ENCODE data around the gene EYA2.

The EYA2 gene

DNA sequence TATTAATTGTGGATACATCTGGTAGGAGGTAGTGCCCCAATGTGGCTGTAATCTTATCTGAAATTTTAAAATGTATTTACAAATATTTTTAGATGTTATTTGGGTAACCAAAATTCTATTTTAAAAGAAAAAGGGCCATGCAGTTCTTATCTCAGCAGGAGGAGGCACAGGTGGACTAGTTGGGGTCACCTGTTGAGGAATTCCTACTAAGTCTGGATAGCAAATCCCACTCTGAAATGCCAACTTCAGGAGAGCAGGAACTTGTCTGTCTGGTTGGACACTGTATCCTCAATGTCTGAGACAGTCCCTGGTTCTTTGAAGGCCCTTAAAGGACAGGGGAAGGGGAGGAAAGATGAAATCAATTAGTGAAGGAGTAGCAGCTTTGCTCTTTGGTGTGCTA, 82.6 kb downstream of the EYA2 start:
- no peak for DNase-seq (ENCODE audit: low read depth)
- TF ChIP-seq, protein P1, sequence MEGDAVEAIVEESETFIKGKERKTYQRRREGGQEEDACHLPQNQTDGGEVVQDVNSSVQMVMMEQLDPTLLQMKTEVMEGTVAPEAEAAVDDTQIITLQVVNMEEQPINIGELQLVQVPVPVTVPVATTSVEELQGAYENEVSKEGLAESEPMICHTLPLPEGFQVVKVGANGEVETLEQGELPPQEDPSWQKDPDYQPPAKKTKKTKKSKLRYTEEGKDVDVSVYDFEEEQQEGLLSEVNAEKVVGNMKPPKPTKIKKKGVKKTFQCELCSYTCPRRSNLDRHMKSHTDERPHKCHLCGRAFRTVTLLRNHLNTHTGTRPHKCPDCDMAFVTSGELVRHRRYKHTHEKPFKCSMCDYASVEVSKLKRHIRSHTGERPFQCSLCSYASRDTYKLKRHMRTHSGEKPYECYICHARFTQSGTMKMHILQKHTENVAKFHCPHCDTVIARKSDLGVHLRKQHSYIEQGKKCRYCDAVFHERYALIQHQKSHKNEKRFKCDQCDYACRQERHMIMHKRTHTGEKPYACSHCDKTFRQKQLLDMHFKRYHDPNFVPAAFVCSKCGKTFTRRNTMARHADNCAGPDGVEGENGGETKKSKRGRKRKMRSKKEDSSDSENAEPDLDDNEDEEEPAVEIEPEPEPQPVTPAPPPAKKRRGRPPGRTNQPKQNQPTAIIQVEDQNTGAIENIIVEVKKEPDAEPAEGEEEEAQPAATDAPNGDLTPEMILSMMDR (IDR thresholded peaks at IDR 0.05; ENCODE audit: insufficient read depth, low read depth, low read length, missing control alignments): no peak
- no peak overlapping the region for H3K4me3 ChIP-seq (ENCODE audit: low read length)

DNA sequence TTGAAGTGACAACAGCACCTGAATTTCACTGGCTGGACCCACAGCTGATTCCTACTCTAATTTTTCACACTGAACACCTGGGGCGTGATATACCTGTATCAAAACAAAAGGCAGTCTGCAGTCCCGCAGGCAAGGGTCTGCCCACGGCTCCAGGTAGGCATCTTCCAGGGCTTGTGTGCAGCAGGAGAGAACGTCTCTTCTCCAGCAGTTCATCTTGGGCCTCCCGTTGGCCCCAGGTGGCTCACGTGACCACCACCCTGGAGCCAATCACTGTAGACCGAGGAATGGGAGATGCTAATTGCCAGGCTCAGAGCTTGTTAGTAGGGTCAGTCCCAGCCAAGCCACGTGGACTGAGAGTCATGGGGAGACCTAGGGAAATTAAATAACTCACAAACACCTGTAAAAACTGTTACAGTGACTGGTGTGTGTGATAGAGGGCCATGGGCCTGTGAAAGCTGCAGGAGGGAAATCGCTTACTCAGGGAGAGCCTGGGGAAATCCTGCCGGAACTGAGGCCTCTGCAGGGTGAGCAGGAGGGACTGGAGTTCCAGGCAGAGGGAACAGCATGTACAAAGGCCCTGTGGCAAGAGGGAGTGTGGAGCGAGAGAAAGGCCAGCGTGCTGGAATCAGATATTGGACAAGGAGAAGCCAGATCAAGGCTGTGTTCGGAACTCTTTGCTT, 83.4 kb downstream of the EYA2 start:
- no peak for DNase-seq (ENCODE audit: low read depth)
- TF ChIP-seq, protein P1 (IDR thresholded peaks at IDR 0.05; ENCODE audit: insufficient read depth, low read depth, low read length, missing control alignments): no peak
- no peak overlapping the region for H3K4me3 ChIP-seq (ENCODE audit: low read length)

DNA sequence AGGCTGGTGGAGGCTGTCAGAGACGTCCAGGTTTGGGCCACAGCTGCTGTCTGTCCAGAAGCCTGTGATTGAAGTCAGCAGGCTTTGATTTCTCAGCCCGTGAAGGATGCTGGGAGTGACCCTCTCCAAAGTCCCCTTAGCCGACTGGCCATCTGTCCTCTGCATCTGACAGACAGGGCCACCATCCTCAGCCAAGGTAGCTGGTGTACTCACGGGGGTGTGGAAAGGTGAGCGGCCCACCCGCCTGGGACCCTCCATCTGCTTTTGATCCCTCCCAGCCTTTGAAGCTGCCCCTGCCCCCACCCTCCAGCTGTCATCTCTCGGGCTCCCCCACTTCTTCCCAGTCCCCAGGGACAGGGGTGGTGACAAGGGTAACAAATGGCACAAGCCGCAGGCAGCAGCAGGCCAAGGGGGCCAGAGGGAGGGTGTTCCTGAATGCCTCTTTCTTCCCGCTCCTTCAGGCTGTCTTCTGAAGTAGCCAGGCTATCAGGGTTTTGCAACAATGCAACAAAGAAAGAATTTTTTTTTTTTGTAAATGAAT, 84.4 kb downstream of the EYA2 start:
- TF ChIP-seq, protein P1 (IDR thresholded peaks at IDR 0.05; ENCODE audit: insufficient read depth, low read depth, low read length, missing control alignments): no peak
- no peak overlapping the region for H3K4me3 ChIP-seq (ENCODE audit: low read length)
- DNase-seq (ENCODE audit: low read depth): no peak

DNA sequence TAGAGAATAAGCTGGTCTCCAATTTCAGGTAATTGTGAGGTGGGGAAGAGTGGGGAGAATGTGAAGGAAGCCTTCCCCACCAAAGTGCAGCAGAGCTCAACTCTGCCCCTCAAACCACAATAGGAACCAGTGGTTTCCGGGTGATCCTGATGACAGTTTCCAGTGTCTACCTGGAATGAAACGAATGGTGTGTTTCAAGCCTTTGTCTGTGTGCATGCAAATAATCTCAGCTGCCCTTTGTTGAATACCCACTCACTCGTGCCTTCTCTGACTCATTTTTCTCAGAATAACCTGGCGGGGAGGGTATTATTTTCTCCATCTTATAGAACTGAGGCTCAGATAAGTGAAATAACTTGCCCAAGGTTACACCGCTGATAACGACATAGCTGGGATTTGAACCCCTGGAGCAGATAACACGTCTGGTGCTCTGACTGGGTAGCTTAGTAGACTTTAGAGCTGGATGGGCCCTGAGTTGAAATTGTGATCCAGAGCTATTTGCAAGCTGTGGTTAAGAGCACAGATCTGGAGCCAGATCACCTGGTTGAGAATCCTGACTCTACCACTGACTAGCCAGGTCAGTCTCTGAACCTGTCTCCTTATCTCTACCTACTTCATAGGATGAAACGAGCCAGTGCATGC, 85.1 kb downstream of the EYA2 start:
- no peak overlapping the region for H3K4me3 ChIP-seq (ENCODE audit: low read length)
- TF ChIP-seq, protein P1 (IDR thresholded peaks at IDR 0.05; ENCODE audit: insufficient read depth, low read depth, low read length, missing control alignments): no peak
- DNase-seq (ENCODE audit: low read depth): peak; percentile 32

DNA sequence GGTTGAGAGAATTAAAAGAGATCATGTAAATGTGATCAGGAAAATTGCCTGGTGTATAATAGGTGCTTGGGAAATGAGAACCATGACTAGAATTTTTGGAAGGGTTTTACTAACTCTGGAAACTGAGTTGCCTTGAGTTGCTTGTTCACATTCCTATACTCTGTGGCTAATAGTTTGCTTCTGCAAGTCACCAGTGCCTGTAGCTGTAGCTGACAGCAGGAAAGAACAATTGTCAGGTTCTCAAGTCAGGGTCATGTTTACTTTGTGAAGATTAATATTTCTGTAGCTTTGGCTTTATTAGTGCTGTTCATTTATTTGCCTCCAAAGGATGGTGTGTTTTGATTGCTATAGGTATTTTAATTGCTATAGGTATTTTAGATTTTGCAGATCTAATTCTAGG, 86.5 kb downstream of the EYA2 start:
- DNase-seq (ENCODE audit: low read depth): no peak
- no peak overlapping the region for H3K4me3 ChIP-seq (ENCODE audit: low read length)
- TF ChIP-seq, protein P1 (IDR thresholded peaks at IDR 0.05; ENCODE audit: insufficient read depth, low read depth, low read length, missing control alignments): no peak

DNA sequence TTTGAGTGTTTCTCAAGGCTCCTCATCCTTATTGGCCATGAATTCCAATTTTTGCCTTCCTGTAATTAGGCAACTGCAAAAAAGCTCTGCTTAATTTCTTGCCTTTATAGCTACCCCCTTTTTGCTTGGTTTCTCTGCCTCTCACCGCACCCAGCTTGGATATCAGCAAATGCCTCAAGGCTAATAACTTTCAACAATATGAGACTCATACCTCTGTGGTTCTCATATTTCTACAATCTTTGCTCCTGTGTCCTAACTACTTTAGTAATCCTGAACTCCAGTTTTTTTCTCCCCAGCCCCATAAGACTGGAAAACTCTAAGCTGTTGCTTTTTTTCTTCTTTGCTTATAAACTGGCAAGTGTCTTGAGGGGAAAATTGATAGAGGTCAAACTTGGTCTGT, 88.8 kb downstream of the EYA2 start:
- no peak overlapping the region for H3K4me3 ChIP-seq (ENCODE audit: low read length)
- peak; percentile 59 for DNase-seq (ENCODE audit: low read depth)
- TF ChIP-seq, protein P1 (IDR thresholded peaks at IDR 0.05; ENCODE audit: insufficient read depth, low read depth, low read length, missing control alignments): no peak

All from epithelial cell of esophagus (primary cell).